Trophoblast cell (in vitro differentiated cells and primary cell): ENCODE results near the gene LASP1.

Experiments
- DNase-seq, 2 donors: peaks; one replicate each; pipeline ENCODE4 v3.0.0-alpha.2; 2016
- H2AFZ ChIP-seq: 2 replicates; pipeline ENCODE4 v1.6.1; 2013; ENCODE audit warnings: low read length, moderate library complexity, mild to moderate bottlenecking; ENCODE audit not compliant: insufficient read depth, poor library complexity
- H2AK5ac ChIP-seq: 2 replicates; pipeline ENCODE4 v1.6.1; 2013; ENCODE audit warnings: mild to moderate bottlenecking, low read length
- H2BK120ac ChIP-seq: 2 replicates; pipeline ENCODE4 v1.6.1; 2013; ENCODE audit warnings: low read length, mild to moderate bottlenecking, moderate library complexity; ENCODE audit not compliant: insufficient read depth, poor library complexity
- H2BK12ac ChIP-seq: 2 replicates; pipeline ENCODE4 v1.6.1; 2013; ENCODE audit warnings: mild to moderate bottlenecking, low read length, moderate library complexity
- H2BK5ac ChIP-seq: 2 replicates; pipeline ENCODE4 v1.6.1; 2013; ENCODE audit warnings: low read length, low read depth, moderate library complexity, mild to moderate bottlenecking; ENCODE audit not compliant: poor library complexity
- H3K14ac ChIP-seq: 2 replicates; pipeline ENCODE4 v1.6.1; 2013; ENCODE audit warnings: mild to moderate bottlenecking, low read length
- H3K18ac ChIP-seq: 2 replicates; pipeline ENCODE4 v1.6.1; 2013; ENCODE audit warnings: mild to moderate bottlenecking, low read length
- H3K23ac ChIP-seq: 2 replicates; pipeline ENCODE4 v1.6.1; 2013; ENCODE audit warnings: low read length
- H3K27ac ChIP-seq: 2 replicates; pipeline ENCODE4 v1.5.1; 2013; ENCODE audit warnings: low read depth, mild to moderate bottlenecking, inconsistent platforms, low read length, moderate library complexity
- H3K27me3 ChIP-seq: 2 replicates; pipeline ENCODE4 v1.6.1; 2013; ENCODE audit warnings: inconsistent platforms, mild to moderate bottlenecking, low read length, moderate library complexity; ENCODE audit not compliant: insufficient read depth
- H3K36me3 ChIP-seq, 2 experiments: 1 replicate in 1 of 2; 2 replicates in 1 of 2; pipeline ENCODE4 v1.6.1; 2013; ENCODE audit warnings: low read length in 2 of 2, mild to moderate bottlenecking in 2 of 2, moderate library complexity in 1 of 2; ENCODE audit not compliant: insufficient read depth in 2 of 2, control insufficient read depth in 1 of 2
- H3K4ac ChIP-seq: 2 replicates; pipeline ENCODE4 v1.6.1; 2013; ENCODE audit warnings: low read depth, mild to moderate bottlenecking, low read length, moderate library complexity
- H3K4me1 ChIP-seq, 2 experiments: 1 replicate in 1 of 2; 2 replicates in 1 of 2; pipeline ENCODE4 v1.6.1; 2013; ENCODE audit warnings: low read length in 2 of 2, mild to moderate bottlenecking in 2 of 2, moderate library complexity in 1 of 2; ENCODE audit not compliant: insufficient read depth in 2 of 2, control insufficient read depth in 1 of 2
- H3K4me2 ChIP-seq: 2 replicates; pipeline ENCODE4 v1.6.1; 2013; ENCODE audit warnings: inconsistent platforms, mild to moderate bottlenecking, low read length, moderate library complexity
- H3K4me3 ChIP-seq: 2 replicates; pipeline ENCODE4 v1.5.1; 2013; ENCODE audit warnings: mild to moderate bottlenecking, low read depth, low read length, inconsistent platforms
- H3K79me1 ChIP-seq: one replicate; pipeline ENCODE4 v1.6.1; 2013; ENCODE audit warnings: low read length
- H3K79me2 ChIP-seq: 2 replicates; pipeline ENCODE4 v1.6.1; 2013; ENCODE audit warnings: low read length, mild to moderate bottlenecking; ENCODE audit not compliant: control insufficient read depth, insufficient read depth, poor library complexity
- H3K9ac ChIP-seq: 2 replicates; pipeline ENCODE4 v1.6.1; 2013; ENCODE audit warnings: mild to moderate bottlenecking, low read length
- H3K9me3 ChIP-seq: 2 replicates; pipeline ENCODE4 v1.6.1; 2013; ENCODE audit warnings: low read depth, mild to moderate bottlenecking, control low read depth, inconsistent platforms, low read length; ENCODE audit not compliant: insufficient read depth
- H4K12ac ChIP-seq: 2 replicates; pipeline ENCODE4 v1.6.1; 2013; ENCODE audit warnings: low read depth, mild to moderate bottlenecking, low read length, moderate library complexity
- H4K8ac ChIP-seq: 2 replicates; pipeline ENCODE4 v1.6.1; 2013; ENCODE audit warnings: low read depth, mild to moderate bottlenecking, low read length, moderate library complexity
- H4K91ac ChIP-seq: one replicate; pipeline ENCODE4 v1.6.1; 2013; ENCODE audit warnings: low read depth, mild to moderate bottlenecking, low read length, moderate library complexity
- WGBS: extraction: QIAGEN DNeasy Blood & Tissue Kit; methylation state at CpG from one replicate; pipeline ENCODE4 v1.1.7; 2013; ENCODE audit warnings: missing lambda C conversion rate; ENCODE audit not compliant: insufficient read length, insufficient coverage; ENCODE audit errors: extremely low coverage; 5-methylcytosine and 5-hydroxymethylcytosine counted together

Gene LASP1

GRCh38 chr17:38960402-38960801 is 90.5 kb downstream of the LASP1 start:
- no peaks in the 10 kb centered on the region for H3K79me1 ChIP-seq
- H3K9ac ChIP-seq, result no peak overlapping the region
- H3K4me1 ChIP-seq, result no peaks in the 10 kb centered on the region
- no peaks in the 10 kb centered on the region for H3K27me3 ChIP-seq
- no peak overlapping the region for H4K91ac ChIP-seq
- no peak overlapping the region for H3K18ac ChIP-seq
- no peak overlapping the region for H2AK5ac ChIP-seq
- no peak overlapping the region for H3K4me2 ChIP-seq
- H3K9me3 ChIP-seq, result no peaks in the 10 kb centered on the region
- no peak overlapping the region for H4K12ac ChIP-seq
- no peaks in the 10 kb centered on the region for H3K79me2 ChIP-seq
- WGBS, result no CpG with 5 or more reads among the region's 5 CpGs
- no peak overlapping the region for H3K23ac ChIP-seq
- no peak overlapping the region for H2BK120ac ChIP-seq
- H2AFZ ChIP-seq, result no peak overlapping the region
- no peak overlapping the region for H2BK5ac ChIP-seq
- no peak overlapping the region for H3K4me3 ChIP-seq
- no peak overlapping the region for H4K8ac ChIP-seq
- H3K36me3 ChIP-seq, result no peaks in the 10 kb centered on the region
- H2BK12ac ChIP-seq, result no peak overlapping the region
- no peak overlapping the region for H3K4ac ChIP-seq
- H3K14ac ChIP-seq, result no peak overlapping the region
- no peak for DNase-seq
- H3K27ac ChIP-seq, result no peak overlapping the region

- Histone ChIP-seq H3K36me3 (peaks cover 0 to 2% of the 10 kb centered on the region in 2 experiments), H3K9ac (no peak overlapping the region), H3K4me2 (no peak overlapping the region), H3K4ac (no peak overlapping the region), H3K14ac (no peak overlapping the region), H3K4me3 (no peak overlapping the region), H3K23ac (no peak overlapping the region), H2BK5ac (no peak overlapping the region), H3K27me3 (no peaks in the 10 kb centered on the region), H3K79me2 (no peaks in the 10 kb centered on the region), H3K27ac (no peak overlapping the region), H2BK120ac (no peak overlapping the region), H2AFZ (no peak overlapping the region), H2BK12ac (no peak overlapping the region), H3K18ac (no peak overlapping the region), H3K4me1 (no peaks in the 10 kb centered on the region), H2AK5ac (no peak overlapping the region), H3K79me1 (no peaks in the 10 kb centered on the region), H4K12ac (no peak overlapping the region), H4K8ac (no peak overlapping the region), H4K91ac (no peak overlapping the region), H3K9me3 (no peaks in the 10 kb centered on the region)
- no CpG with 5 or more reads among the region's 4 CpGs for WGBS
- no peak for DNase-seq
These were observed 91.6 kb downstream of the LASP1 start for GRCh38 chr17:38961413-38961812.

GRCh38 chr17:38967290-38967738 is 97.5 kb downstream of the LASP1 start, which contains the start of gene FBXO47:
Gene FBXO47, minus strand, starts transcription at chr17:38967403. Its CDS starts 4,378 bp downstream, at chr17:38963025.
- H3K79me2 ChIP-seq, result no peaks in the 10 kb centered on the region
- H4K12ac ChIP-seq, result peak within 1 kb of the TSS; percentile 14
- no peaks in the 10 kb centered on the region for H3K27me3 ChIP-seq
- H2AK5ac ChIP-seq, result no peak within 1 kb of the TSS
- peak within 1 kb of the TSS; percentile 13 for H3K4me3 ChIP-seq
- H2BK12ac ChIP-seq, result no peak within 1 kb of the TSS
- no peak within 1 kb of the TSS for H2BK120ac ChIP-seq
- H2BK5ac ChIP-seq, result no peak within 1 kb of the TSS
- H3K36me3 ChIP-seq, result peaks cover 0 to 2% of the 10 kb centered on the region in 2 experiments
- peak within 1 kb of the TSS; percentile 80 for H4K8ac ChIP-seq
- no peak within 1 kb of the TSS for H3K4ac ChIP-seq
- peak within 1 kb of the TSS; percentile 72 for H2AFZ ChIP-seq
- WGBS, result no CpG with 5 or more reads among the region's 21 CpGs
- peaks cover 2% of the 10 kb centered on the region for H3K79me1 ChIP-seq
- H3K27ac ChIP-seq, result no peak within 1 kb of the TSS
- H3K18ac ChIP-seq, result no peak within 1 kb of the TSS
- no peak within 1 kb of the TSS for H3K9ac ChIP-seq
- H3K23ac ChIP-seq, result no peak within 1 kb of the TSS
- H4K91ac ChIP-seq, result peak within 1 kb of the TSS; percentile 41
- peak; percentile 95 to 96 for DNase-seq
- no peaks in the 10 kb centered on the region for H3K9me3 ChIP-seq
- peak within 1 kb of the TSS; percentile 51 for H3K4me2 ChIP-seq
- H3K4me1 ChIP-seq, result peaks cover 0 to 3% of the 10 kb centered on the region in 2 experiments
- peak within 1 kb of the TSS; percentile 7 for H3K14ac ChIP-seq

- Histone ChIP-seq H4K8ac (no peak overlapping the region), H2AFZ (no peak overlapping the region), H3K9ac (no peak overlapping the region), H3K23ac (no peak overlapping the region), H3K9me3 (no peaks in the 10 kb centered on the region), H3K4me3 (no peak overlapping the region), H3K79me2 (no peaks in the 10 kb centered on the region), H4K12ac (no peak overlapping the region), H3K79me1 (peaks cover 2% of the 10 kb centered on the region), H3K4me2 (no peak overlapping the region), H2BK5ac (no peak overlapping the region), H3K4ac (no peak overlapping the region), H3K36me3 (peaks cover 0 to 2% of the 10 kb centered on the region in 2 experiments), H3K27me3 (no peaks in the 10 kb centered on the region), H3K18ac (no peak overlapping the region), H3K4me1 (peaks cover 0 to 3% of the 10 kb centered on the region in 2 experiments), H3K27ac (no peak overlapping the region), H2AK5ac (no peak overlapping the region), H3K14ac (no peak overlapping the region), H2BK120ac (no peak overlapping the region), H2BK12ac (no peak overlapping the region), H4K91ac (no peak overlapping the region)
- DNase-seq, result no peak
- WGBS, result no CpG with 5 or more reads among the region's 4 CpGs
These were observed 99.4 kb downstream of the LASP1 start for GRCh38 chr17:38969281-38969680.
